GM23338 (cell line): ENCODE results near the gene GTF2H4.

Experiments
- CREB1 ChIP-seq: fragments of 250-450 bp; sonication (Bioruptor Pico); IDR thresholded peaks from 2 replicates; pipeline ENCODE4 v1.5.0; 2020; ENCODE audit warnings: low read depth, mild to moderate bottlenecking, moderate library complexity
- CTCF ChIP-seq, 2 experiments: fragments of 200-600 bp in 1 of 2; sonication (generic) in 1 of 2; conservative IDR thresholded peaks; 2 replicates each; pipeline versions ENCODE4 v1.5.1 to v1.6.1; 2016 to 2017; ENCODE audit warnings: antibody characterized with exemption in 2 of 2, low read depth in 2 of 2, mild to moderate bottlenecking in 2 of 2, moderate library complexity in 1 of 2
- ETS1 ChIP-seq: IDR thresholded peaks from 2 replicates; pipeline ENCODE4 v1.6.1; 2016; ENCODE audit warnings: antibody characterized with exemption
- EZH2 ChIP-seq: fragments of 200-600 bp; sonication (generic); IDR thresholded peaks from one replicate; pipeline ENCODE4 v1.8.0; 2017; ENCODE audit warnings: antibody characterized with exemption, mild to moderate bottlenecking, low read depth; ENCODE audit not compliant: unreplicated experiment
- EZH2phosphoT487 ChIP-seq: fragments of 200-600 bp; sonication (generic); IDR thresholded peaks from one replicate; pipeline ENCODE4 v1.8.1; 2018; ENCODE audit warnings: antibody characterized with exemption; ENCODE audit not compliant: unreplicated experiment
- POLR2AphosphoS5 ChIP-seq: IDR thresholded peaks from 2 replicates; pipeline ENCODE4 v1.6.1; 2016; ENCODE audit warnings: antibody characterized with exemption, low read depth
- REST ChIP-seq: IDR thresholded peaks from one replicate; pipeline ENCODE4 v1.6.1; 2018; ENCODE audit warnings: antibody characterized with exemption; ENCODE audit not compliant: unreplicated experiment
- ZNF462 ChIP-seq: fragments of 250-450 bp; sonication (Bioruptor Pico); IDR thresholded peaks from 2 replicates; pipeline ENCODE4 v1.5.0; 2020; ENCODE audit warnings: mild to moderate bottlenecking, moderate library complexity

- TF ChIP-seq EZH2, result no peak
- no peak for TF ChIP-seq CTCF (conservative IDR thresholded peaks at IDR 0.05; ENCODE audit: low read depth in 2 of 2)
- TF ChIP-seq REST, result no peak
- TF ChIP-seq EZH2phosphoT487, result no peak
- no peak; the same call in 1 of the 2 replicates for TF ChIP-seq POLR2AphosphoS5
- no peak for TF ChIP-seq ZNF462 (CRISPR knock-in tag)
- no peak for TF ChIP-seq CREB1
- TF ChIP-seq ETS1, result no peak
Observed at GRCh38 chr6:30883685-30884520, 24.1 kb upstream of the GTF2H4 start, which contains the start of gene DDR1.
